ENCODE measurements around the gene POTEG.
"Not testable (repeated sequence)": the region's sequence is repeated elsewhere in the genome, so short reads cannot be mapped to it uniquely, and the experiment has no call there.

GRCh38 chr14:19386309-19386708 is 47.8 kb downstream of the POTEG start:
- not testable (repeated sequence) for TF ChIP-seq CTCF, POLR2AphosphoS5 (IDR thresholded peaks at IDR 0.05)

Data from breast epithelium (tissue), 3 donors.